Measurements from ENCODE around the gene DLGAP4.
A peak's percentile ranks its signal among the peaks of the same experiment; 100 is the strongest.
"Not testable (repeated sequence)": the region's sequence is repeated elsewhere in the genome, so short reads cannot be mapped to it uniquely, and the experiment has no call there.

Gene DLGAP4

DNA sequence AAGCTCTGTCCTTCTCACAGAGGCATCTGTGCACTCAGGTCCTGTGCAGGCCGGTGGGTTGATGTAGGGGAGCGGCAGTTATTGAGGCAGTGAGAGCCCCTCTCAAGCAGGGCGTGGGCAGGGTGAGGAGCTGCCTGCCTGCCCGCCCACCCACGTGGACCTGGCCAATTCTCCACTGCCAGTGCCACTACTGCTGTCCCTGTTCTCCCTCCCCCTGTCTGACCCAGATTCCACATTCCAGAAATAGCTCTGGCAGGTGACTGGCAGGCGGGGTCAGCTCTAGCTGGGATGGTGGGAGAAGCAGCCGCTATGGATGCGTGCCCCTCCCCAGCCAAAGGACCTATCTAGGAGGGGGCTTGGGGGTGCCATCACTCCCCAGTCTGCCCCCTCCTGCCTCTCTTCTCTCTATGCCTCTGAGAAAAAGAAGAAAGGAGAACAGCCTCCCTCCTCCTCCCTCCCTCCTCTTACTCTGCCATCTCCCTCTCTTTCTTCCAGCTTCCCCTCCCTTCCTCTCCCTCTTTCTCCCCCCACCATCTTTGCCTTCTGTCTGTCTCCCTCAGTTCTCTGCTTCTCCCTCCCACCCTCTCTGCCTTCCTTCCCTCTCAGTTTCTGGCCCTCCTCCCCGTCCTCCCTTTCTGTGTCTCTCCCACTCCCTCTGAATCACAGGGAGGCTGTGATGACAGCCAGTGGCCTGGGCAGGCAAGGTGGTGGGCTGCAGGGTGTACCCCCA is 148.7 kb downstream of the DLGAP4 start:
- no peak for DNase-seq (ENCODE audit: low read depth in 3 of 3)

- DNase-seq (ENCODE audit: low read depth in 3 of 3): no peak
These were observed 150.0 kb downstream of the DLGAP4 start for GRCh38 chr20:36455972-36456625.

DNA sequence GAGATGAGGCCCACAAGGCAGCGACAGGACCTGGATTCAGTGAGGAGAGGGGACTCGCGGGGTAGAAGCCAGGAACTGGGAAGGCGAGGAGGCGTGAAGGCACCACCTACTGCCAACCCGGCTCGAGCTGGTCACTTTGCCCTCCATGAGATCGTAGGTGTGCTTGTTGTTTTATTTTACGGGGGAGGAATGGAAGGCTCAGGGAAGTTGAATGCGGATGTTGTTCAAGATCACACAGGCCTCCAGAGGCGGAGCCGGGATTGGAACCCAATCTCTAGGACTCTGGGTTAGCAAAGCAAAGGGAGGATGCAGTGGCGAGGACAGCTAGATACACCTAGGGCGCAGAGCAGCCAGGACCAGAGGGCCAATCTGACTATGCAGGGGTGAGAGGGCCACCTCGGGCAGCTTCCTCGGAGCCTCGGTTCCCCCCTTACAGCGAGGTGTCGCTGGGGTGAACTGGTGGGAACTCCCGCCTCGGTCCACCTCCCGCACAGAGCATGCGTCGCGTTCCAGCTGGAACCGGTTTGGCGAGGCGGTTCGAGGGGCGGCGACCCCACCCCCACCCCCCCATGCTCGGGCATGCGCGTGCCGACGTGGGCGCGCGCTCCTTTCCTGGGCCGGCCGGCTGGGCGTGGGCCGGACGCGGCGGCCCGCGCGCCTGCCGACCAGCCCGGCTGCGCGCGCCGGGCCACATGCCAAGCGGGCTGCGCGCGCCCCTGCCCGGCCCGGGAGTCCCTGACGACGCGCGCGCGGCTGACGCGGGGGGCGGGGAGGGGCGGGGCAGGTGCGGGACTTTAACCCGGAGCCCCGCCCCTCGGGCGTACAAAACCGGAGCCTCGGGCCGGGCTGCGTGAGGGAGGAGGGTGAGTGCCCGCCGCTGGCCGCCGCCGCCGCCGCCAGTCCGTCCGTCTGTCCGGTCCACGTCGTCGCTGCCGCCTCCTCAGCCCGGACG is 154.8 kb downstream of the DLGAP4 start:
- peak; percentile 77 to 88 (median 80) for DNase-seq (ENCODE audit: low read depth in 3 of 3)

GRCh38 chr20:36461600-36462439 is 155.7 kb downstream of the DLGAP4 start:
- DNase-seq (ENCODE audit: low read depth in 3 of 3): peak in 1 of 3 experiments; percentile 22

GRCh38 chr20:36462440-36463211 is 156.5 kb downstream of the DLGAP4 start:
- no peak for DNase-seq (ENCODE audit: low read depth in 3 of 3)

DNA sequence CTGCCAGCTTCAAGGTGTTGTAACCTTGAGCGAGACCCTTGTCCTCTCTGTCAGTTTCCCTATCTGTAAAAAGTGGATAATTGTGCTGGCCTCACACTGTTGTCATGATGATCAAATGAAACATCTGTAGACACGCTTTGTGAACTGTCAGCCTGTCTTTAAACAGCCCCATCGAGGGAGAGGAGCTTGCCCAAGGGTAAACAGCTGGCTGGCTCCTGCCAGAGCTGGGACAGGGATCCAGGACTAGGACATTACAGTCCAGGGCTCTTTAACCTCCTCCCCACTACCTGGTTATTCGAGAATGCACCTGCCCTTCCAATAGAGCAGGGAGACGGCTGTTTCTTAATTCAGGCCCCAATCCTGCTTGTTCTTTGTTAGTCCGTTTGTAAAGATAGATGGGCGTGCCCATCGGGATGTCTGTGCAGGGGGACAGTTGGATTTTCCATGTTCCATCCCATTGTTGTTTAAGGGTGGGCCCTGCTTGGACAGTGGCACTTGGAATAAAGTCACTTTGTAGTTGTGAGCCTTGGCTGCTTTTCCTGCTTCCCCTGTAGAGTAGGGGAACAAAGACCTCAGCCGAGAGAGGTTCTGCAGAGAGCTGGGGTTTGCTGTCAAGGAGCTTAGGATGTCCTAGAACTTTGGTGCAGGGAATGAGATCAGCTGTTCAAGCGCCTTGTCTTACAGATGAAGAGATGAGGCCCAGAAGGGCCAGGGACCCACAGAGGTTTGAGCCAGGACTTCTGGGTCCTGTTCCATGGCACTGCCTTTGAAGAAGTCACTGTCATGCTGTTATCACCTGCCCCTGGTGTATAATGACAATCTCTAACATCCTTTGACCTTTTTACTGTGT is 157.3 kb downstream of the DLGAP4 start:
- no peak for DNase-seq (ENCODE audit: low read depth in 3 of 3)

DNA sequence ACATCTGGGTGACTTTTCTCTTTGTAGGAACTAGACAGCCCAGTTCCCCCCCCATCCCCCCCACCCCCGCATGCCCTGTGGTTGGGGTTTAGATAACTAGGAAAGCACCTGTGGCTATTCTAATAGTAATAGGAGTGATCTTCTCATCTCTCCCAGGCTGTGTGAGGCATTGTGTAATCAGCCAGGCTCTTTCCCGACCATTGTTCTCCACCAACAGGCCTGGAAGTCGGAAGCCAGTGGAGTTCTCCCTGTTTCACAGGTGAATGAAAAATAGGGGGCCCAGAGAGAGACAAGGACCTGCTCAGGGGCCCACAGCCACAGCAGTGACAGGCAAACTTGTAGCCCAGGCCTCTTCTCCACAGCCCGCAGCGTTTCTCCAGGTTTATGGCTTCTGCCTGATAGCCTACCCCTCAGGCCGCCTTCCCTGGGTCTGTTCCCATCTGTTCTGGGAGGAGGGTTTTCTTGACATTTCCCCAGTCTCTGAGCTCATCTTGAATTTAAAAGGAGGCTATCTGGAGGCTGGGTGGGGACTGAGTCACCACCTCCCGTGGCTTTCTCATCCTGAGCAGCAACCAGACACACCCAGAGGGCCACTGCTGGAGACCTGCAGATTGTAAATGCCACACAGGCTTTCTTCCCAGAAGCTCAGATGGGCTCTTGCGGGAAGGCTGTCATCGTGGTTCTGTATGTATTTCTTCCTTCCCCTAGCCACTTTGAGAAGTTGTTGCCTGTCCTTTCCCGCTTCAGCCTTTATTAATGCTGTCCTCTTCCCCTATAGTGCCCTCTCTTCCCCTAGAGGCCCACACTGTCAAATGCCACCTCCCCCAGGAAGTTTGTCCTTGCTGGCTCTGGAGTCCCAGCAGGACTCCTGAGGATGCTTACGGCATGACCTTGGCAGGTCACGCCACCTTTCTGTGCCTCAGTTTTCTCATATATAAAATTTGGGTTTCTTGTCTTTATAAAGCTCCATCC is 159.3 kb downstream of the DLGAP4 start:
- DNase-seq (ENCODE audit: low read depth in 3 of 3): peak in 2 of 3 experiments; percentile 29 to 57

GRCh38 chr20:36466089-36466488 is 159.9 kb downstream of the DLGAP4 start:
- DNase-seq (ENCODE audit: low read depth in 3 of 3): no peak

DNA sequence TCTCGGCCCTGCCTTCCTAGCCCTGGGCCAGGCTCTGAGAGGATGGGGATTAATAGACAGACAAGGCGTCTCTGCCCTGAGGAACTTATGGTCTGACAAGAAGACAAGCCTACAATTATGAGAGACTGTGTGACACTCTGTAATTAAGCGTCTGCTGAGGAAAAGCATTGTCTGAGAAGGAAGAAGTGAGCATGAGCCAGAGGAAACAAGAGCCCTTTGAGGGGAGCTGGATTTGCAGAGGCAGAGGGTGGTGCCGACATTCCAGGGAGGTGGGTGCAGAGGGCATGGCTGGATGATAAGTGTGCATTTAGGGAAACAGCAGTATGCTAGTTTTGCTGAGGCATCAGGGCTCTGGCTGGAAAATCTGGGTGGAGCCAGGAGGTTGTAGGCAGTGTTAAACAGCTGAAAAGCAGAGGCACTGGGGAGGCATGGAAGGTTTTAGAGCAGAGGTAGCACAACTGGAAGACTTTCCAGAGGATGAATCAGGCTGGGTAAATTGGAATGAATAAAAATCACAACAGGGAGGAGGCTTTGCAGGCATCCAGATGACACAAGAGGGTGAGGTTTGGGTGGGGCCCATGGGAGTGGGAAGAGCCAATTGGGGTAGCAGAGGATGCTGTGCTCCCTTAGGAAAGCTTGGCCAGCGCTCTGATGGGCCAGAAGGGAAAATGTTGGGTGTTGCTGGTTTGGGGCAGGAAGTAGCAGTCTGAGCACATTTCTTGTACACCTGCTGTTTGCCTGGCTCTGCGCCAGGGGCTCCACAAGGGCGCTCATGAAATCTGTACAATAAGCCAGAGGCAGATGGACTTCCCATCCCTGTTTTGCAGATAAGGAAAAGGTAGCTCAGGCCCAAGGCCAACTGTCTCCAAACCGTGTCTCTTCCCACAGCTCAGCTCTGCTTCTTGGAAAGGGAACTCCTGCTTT is 161.2 kb downstream of the DLGAP4 start:
- no peak for DNase-seq (ENCODE audit: low read depth in 3 of 3)

DNA sequence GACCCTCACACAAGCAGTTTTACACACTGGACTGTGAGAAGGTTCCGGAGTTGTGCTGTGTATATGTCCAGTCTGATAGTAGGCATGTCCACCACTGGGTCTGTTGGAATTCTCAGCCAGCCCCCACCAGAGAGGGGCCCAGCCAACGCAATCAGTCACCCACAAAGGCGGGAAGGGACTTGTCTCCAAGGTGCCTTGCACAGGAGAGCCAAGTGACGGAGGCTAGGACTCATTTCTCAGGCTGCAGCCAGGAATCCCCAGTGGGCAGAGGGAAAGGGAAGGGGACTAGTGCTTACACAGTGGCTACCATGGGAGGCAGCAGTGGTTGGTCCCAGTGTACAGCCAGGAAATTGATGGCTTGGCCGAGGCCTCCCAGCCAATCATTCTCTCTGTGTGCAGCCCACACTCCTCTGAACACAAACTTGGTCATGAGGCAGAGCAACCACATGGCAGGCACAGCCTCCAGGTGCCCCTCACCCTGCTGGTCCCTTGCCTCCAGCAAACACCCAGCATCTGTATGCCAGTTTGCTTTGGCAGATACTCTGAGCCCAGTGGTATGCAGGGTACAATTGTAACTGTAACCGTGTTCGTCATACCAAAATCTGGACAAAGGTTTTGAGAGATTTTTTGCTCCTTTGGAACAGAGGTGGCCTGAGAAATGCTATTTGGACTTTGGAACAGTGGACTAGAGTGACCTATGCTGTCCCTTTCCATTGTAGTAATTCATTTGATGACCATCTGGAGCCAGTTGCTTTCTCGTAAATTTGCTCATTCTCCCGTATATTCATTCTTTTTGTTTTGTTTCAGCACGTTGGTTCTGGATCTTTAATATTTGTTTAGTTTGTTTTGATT is 162.2 kb downstream of the DLGAP4 start:
- DNase-seq (ENCODE audit: low read depth in 3 of 3): no peak

DNA sequence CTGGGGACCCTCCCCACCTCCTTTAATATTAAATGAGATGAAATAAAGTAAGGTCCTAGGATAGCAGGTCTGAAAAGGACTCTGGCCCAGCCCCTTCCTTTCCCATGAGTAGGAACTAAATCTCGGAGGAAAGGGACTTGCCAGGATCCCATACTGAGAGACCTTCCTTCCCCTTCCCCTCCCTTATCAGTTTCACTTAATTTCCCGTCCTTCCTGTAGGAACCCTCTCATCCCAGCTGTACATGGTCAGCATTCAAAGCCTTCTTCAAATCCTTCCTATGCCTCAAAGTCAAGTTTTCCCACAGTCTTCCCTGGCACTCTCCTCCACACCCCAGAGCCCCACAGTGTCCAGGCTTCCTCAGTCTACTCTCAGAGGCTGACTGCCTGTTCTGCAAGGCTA is 163.8 kb downstream of the DLGAP4 start:
- DNase-seq (ENCODE audit: low read depth in 3 of 3): no peak

GRCh38 chr20:36471885-36472636 is 165.9 kb downstream of the DLGAP4 start:
- no peak for DNase-seq (ENCODE audit: low read depth in 3 of 3)

DNA sequence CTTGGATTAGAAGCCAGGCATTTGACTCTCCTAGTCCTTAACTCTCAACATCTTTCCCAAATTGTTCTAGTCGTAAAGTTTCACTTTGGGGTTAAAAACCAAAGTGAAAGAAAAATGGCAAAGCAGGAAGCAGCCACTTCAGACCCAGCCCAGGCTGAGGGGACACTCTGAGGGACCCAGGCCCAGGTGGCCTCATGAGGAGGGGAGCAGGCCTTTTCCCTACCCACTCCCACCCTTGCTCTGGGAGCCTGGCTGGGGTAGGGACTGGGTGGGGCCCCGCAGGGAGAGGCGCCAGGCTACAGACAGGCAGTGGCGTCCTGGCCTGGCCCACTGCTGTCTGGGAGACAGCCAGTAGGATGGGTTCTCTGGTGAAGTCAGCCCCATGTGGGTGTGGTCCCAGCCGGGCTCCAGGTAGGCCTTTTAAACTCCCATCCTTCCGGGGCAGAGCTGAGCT is 166.5 kb downstream of the DLGAP4 start:
- no peak for DNase-seq (ENCODE audit: low read depth in 3 of 3)

DNA sequence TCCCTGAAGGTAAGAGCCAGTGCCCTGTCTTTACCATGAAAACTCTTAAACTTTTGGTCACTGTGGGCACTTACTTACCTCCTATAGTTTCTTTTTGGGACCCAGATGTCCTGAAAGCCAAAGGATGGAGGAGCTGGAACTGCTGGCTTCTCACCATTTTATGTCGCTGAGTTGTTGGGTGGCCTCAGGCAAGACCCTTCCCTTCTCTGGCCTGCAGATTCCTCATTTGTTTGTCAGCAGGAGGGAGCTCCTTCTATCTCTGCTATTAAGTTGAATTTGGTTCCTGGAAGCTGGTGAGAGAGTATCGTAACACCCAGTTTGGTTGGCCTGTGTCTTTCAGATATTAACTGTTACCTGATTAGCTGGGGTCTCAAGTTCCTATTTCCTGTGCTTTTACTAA is 167.0 kb downstream of the DLGAP4 start:
- no peak for DNase-seq (ENCODE audit: low read depth in 3 of 3)

- DNase-seq (ENCODE audit: low read depth in 3 of 3): no peak
These were observed 168.4 kb downstream of the DLGAP4 start for GRCh38 chr20:36474563-36474962.

- not testable (repeated sequence) for DNase-seq (ENCODE audit: low read depth in 3 of 3)
These were observed 168.9 kb downstream of the DLGAP4 start for GRCh38 chr20:36475054-36475453.
